DOHH2 (cell line): ENCODE measurements around the gene G6PD.

Experiments used
- H3F3A ChIP-seq: fragments of 200-600 bp; sonication (generic), shearing (Covaris generic); 2 replicates; pipeline ENCODE4 v1.6.0; 2016; ENCODE audit warnings: antibody characterized with exemption, mild to moderate bottlenecking; ENCODE audit not compliant: control insufficient read depth, insufficient read depth
- H3K27ac ChIP-seq: fragments of 200-600 bp; sonication (generic); 2 replicates; pipeline ENCODE4 v1.5.1; 2014; ENCODE audit warnings: low read depth, mild to moderate bottlenecking, low read length, moderate library complexity
- H3K27me3 ChIP-seq: fragments of 200-600 bp; sonication (generic); 2 replicates; pipeline ENCODE4 v1.6.1; 2014; ENCODE audit warnings: mild to moderate bottlenecking, low read length, mixed read lengths; ENCODE audit not compliant: control insufficient read depth
- H3K36me3 ChIP-seq: fragments of 200-600 bp; sonication (generic); 2 replicates; pipeline ENCODE4 v1.6.1; 2014; ENCODE audit warnings: mild to moderate bottlenecking, low read length, moderate library complexity, mixed read lengths; ENCODE audit not compliant: control insufficient read depth
- H3K4me1 ChIP-seq: fragments of 200-600 bp; sonication (generic); 2 replicates; pipeline ENCODE4 v1.6.1; 2014; ENCODE audit warnings: mild to moderate bottlenecking, low read length, mixed read lengths; ENCODE audit not compliant: control insufficient read depth
- H3K4me2 ChIP-seq: fragments of 200-600 bp; sonication (generic); 2 replicates; pipeline ENCODE4 v1.6.0; 2014; ENCODE audit warnings: mild to moderate bottlenecking, low read length, moderate library complexity
- H3K4me3 ChIP-seq: fragments of 200-600 bp; sonication (generic); 2 replicates; pipeline ENCODE4 v1.5.1; 2014; ENCODE audit warnings: mild to moderate bottlenecking, low read length, mixed read lengths
- H3K79me2 ChIP-seq: fragments of 200-600 bp; sonication (generic); 2 replicates; pipeline ENCODE4 v1.6.1; 2014; ENCODE audit warnings: mild to moderate bottlenecking, low read length, mixed read lengths; ENCODE audit not compliant: control insufficient read depth
- H3K9me2 ChIP-seq: fragments of 200-600 bp; sonication (generic); replicated peaks from 2 replicates; pipeline ENCODE4 v1.6.1; 2014; ENCODE audit warnings: mild to moderate bottlenecking, low read length, mixed read lengths; ENCODE audit not compliant: control insufficient read depth
- H3K9me3 ChIP-seq: fragments of 200-600 bp; sonication (generic); 2 replicates; pipeline ENCODE4 v1.6.1; 2014; ENCODE audit warnings: antibody characterized with exemption, low read length, mixed read lengths; ENCODE audit not compliant: control insufficient read depth, insufficient read depth
- H4K20me1 ChIP-seq: fragments of 200-600 bp; sonication (generic); 2 replicates; pipeline ENCODE4 v1.6.0; 2014; ENCODE audit warnings: low read depth, mild to moderate bottlenecking, antibody characterized with exemption, low read length, moderate library complexity; ENCODE audit not compliant: control insufficient read depth, insufficient read depth
- EZH2phosphoT487 ChIP-seq: fragments of 200-600 bp; sonication (generic); IDR thresholded peaks from 2 replicates; pipeline ENCODE4 v1.6.1; 2017; ENCODE audit warnings: borderline replicate concordance, mild to moderate bottlenecking, antibody characterized with exemption, low read length, moderate library complexity, mixed read lengths
- TF ChIP-seq, protein P1 (sequence below): fragments of 200-600 bp; sonication (generic); IDR thresholded peaks from one replicate; pipeline ENCODE4 v1.5.1; 2014; ENCODE audit warnings: antibody characterized with exemption, mild to moderate bottlenecking, low read depth, low read length; ENCODE audit not compliant: poor library complexity, severe bottlenecking

G6PD gene

DNA sequence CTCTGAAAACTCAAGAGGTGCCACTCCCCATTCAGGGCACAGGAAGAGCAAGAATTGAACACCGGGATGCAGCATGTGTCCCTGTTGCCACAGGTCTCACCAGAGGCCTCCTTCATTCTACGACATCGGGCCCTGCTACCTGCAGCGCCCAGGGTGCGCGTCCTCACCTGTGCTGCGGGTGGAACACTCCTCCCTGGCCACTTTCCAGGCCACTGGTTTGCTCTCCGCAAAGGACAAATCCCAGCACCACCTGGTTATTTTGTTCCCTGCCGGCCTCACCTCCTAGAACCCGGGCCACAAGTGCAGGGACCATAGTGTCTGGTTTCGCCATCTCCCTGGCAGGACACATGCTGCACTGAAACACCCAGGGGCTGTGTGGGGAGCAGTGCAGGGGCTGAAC, 16.4 kb downstream of the G6PD start:
- H3K4me2 ChIP-seq, result no peak overlapping the region
- no peaks in the 10 kb centered on the region for H3F3A ChIP-seq
- no peak overlapping the region for H3K27ac ChIP-seq
- H3K27me3 ChIP-seq, result no peaks in the 10 kb centered on the region
- H4K20me1 ChIP-seq, result no peaks in the 10 kb centered on the region
- peaks cover 19% of the 10 kb centered on the region for H3K4me1 ChIP-seq
- H3K9me3 ChIP-seq, result no peaks in the 10 kb centered on the region
- H3K36me3 ChIP-seq, result peaks cover 18% of the 10 kb centered on the region
- no peaks in the 10 kb centered on the region for H3K79me2 ChIP-seq
- H3K4me3 ChIP-seq, result no peak overlapping the region
- no peak for TF ChIP-seq EZH2phosphoT487
- TF ChIP-seq, protein P1, sequence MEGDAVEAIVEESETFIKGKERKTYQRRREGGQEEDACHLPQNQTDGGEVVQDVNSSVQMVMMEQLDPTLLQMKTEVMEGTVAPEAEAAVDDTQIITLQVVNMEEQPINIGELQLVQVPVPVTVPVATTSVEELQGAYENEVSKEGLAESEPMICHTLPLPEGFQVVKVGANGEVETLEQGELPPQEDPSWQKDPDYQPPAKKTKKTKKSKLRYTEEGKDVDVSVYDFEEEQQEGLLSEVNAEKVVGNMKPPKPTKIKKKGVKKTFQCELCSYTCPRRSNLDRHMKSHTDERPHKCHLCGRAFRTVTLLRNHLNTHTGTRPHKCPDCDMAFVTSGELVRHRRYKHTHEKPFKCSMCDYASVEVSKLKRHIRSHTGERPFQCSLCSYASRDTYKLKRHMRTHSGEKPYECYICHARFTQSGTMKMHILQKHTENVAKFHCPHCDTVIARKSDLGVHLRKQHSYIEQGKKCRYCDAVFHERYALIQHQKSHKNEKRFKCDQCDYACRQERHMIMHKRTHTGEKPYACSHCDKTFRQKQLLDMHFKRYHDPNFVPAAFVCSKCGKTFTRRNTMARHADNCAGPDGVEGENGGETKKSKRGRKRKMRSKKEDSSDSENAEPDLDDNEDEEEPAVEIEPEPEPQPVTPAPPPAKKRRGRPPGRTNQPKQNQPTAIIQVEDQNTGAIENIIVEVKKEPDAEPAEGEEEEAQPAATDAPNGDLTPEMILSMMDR, result no peak
- H3K9me2 ChIP-seq, result no peaks in the 10 kb centered on the region

DNA sequence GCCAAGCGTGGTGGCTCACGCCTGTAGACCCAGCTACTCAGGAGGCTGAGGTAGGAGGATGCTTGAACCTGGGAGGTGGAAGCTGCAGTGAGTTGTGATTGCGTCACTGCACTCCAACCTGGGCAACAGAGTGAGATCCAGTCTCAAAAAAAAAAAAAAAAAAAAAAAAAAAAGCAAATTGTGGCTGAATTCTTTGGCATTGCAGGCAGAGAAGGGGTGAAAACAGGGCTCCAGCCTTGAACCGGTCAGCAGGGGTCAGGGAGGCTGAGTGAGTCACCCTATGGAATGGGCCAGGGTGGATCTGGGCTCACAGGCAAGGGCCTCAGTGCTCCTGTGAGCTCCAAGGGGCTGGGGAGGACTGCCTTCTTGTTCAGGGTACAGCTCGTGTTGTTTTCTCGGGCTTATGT, 17.4 kb downstream of the G6PD start:
- Histone ChIP-seq H3K27me3 (no peaks in the 10 kb centered on the region), H3K9me2 (no peaks in the 10 kb centered on the region), H3K27ac (no peak overlapping the region), H3K4me2 (no peak overlapping the region), H3K36me3 (peaks cover 9% of the 10 kb centered on the region), H3K79me2 (no peaks in the 10 kb centered on the region), H3K4me1 (peaks cover 14% of the 10 kb centered on the region), H3F3A (no peaks in the 10 kb centered on the region), H3K4me3 (no peak overlapping the region), H4K20me1 (no peaks in the 10 kb centered on the region), H3K9me3 (no peaks in the 10 kb centered on the region)
- TF ChIP-seq EZH2phosphoT487, result no peak
- TF ChIP-seq, protein P1, result no peak

DNA sequence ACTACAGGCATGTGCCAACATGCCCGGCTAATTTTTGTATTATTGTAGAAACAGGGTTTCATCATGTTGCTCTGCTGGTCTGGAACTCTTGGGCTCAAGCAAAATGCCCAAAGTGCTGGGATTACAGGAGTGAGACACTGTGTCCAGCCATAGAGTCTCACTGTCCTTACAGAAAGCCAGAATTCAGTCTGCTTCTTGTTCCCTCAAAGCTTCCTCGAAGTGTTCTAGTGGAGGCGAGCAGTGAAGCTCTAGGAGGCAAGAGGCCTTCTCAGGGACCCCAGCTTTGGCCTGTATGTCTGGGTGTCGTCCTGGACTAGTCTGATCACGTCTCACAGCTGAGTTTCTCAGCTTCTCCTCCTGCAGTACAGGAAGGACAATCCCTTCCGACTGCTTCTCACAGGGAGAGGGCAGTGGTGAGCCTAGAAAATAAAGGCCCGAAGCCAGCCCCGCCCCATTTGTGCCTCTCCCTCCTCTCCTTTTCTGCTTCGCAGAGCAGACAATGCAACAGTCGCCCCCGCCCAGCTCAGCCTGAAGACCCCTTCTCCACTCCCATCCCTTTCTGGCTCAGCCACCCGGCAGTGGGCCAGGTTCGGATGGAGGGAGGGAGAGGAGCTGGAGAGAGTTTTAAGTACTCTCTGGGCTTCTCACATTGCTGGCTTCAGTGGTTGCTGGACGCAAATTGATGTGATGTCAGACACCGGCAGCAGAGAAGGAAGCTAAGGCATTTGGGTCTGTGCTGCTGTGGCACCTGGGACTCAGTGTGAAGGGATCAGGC, 19.6 kb downstream of the G6PD start:
- no peaks in the 10 kb centered on the region for H3K9me3 ChIP-seq
- H3K4me3 ChIP-seq, result peak overlapping the region; percentile 68
- H3K79me2 ChIP-seq, result no peaks in the 10 kb centered on the region
- H3K27ac ChIP-seq, result peak overlapping the region; percentile 37; the same call in 1 of the 2 replicates
- H3K36me3 ChIP-seq, result no peaks in the 10 kb centered on the region
- no peak for TF ChIP-seq EZH2phosphoT487
- TF ChIP-seq, protein P1, result peak; percentile 42
- no peaks in the 10 kb centered on the region for H3K9me2 ChIP-seq
- no peaks in the 10 kb centered on the region for H3F3A ChIP-seq
- H3K27me3 ChIP-seq, result no peaks in the 10 kb centered on the region
- peaks cover 14% of the 10 kb centered on the region for H3K4me1 ChIP-seq
- peak overlapping the region; percentile 75 for H3K4me2 ChIP-seq
- no peaks in the 10 kb centered on the region for H4K20me1 ChIP-seq
